T-helper 17 cell (primary cell): ENCODE results near the gene BTBD16. TPM values are rescaled to one million over a fixed set of nuclear protein-coding genes. Genes with fewer than 3 reads are reported as not detected.
A peak's percentile ranks its signal among the peaks of the same experiment; 100 is the strongest.

Source experiments
- ATAC-seq: fragments of 150-1000 bp; cut with Tn5 transposase; 2 replicates; pipeline ENCODE4 v1.10.0; 2021; ENCODE audit warnings: mild to moderate bottlenecking, moderate library complexity
- DNase-seq, 3 donors: peaks; one replicate each; pipeline versions ENCODE4 v3.0.0 to v3.0.0-alpha.2; 2020 to 2021
- H3K9me3 ChIP-seq: one replicate; pipeline ENCODE4 v1.7.0; 2013; ENCODE audit warnings: low read length, mild to moderate bottlenecking; ENCODE audit not compliant: control insufficient read depth, poor library complexity, severe bottlenecking
- H3K27ac Mint-ChIP-seq: one replicate; pipeline ENCODE4 v1.8.0; 2022; ENCODE audit warnings: mild to moderate bottlenecking, moderate library complexity, mixed read lengths
- H3K27me3 Mint-ChIP-seq: one replicate; pipeline ENCODE4 v1.8.0; 2022; ENCODE audit warnings: mixed read lengths
- H3K36me3 Mint-ChIP-seq: one replicate; pipeline ENCODE4 v1.8.0; 2022; ENCODE audit warnings: low read depth, mixed read lengths
- H3K4me1 Mint-ChIP-seq: one replicate; pipeline ENCODE4 v1.8.0; 2022; ENCODE audit warnings: mild to moderate bottlenecking, mixed read lengths
- H3K4me3 Mint-ChIP-seq: one replicate; pipeline ENCODE4 v1.8.0; 2022; ENCODE audit warnings: mild to moderate bottlenecking, moderate library complexity, mixed read lengths
- total RNA-seq, 4 donors: library from RNA in 2 of 4; stranded (reverse) in 2 of 4; gene quantifications; one replicate each; pipeline ENCODE4 v1.2.3 and lab custom pipeline; 2022 to 2026

Gene BTBD16
- total RNA-seq, 2 donors from 2014 or later, result not detected

- no peaks in the 10 kb centered on the region for H3K9me3 ChIP-seq
- ATAC-seq (no peak), DNase-seq (no peak)
- Mint-ChIP-seq H3K36me3 (peaks cover 3% of the 10 kb centered on the region), H3K4me3 (no peak overlapping the region), H3K27ac (no peak overlapping the region), H3K4me1 (peaks cover 5% of the 10 kb centered on the region), H3K27me3 (peaks cover 30% of the 10 kb centered on the region)
Measured at GRCh38 chr10:122307669-122308416, 36.7 kb downstream of the BTBD16 start.

- H3K27me3 Mint-ChIP-seq, result peaks cover 36% of the 10 kb centered on the region
- DNase-seq (no peak), ATAC-seq (no peak)
- no peak overlapping the region for H3K27ac Mint-ChIP-seq
- peaks cover 3% of the 10 kb centered on the region for H3K36me3 Mint-ChIP-seq
- H3K4me3 Mint-ChIP-seq, result no peak overlapping the region
- peaks cover 5% of the 10 kb centered on the region for H3K4me1 Mint-ChIP-seq
- no peaks in the 10 kb centered on the region for H3K9me3 ChIP-seq
Measured at GRCh38 chr10:122308417-122309141, 37.5 kb downstream of the BTBD16 start.

GRCh38 chr10:122310311-122311050 is 39.4 kb downstream of the BTBD16 start:
- DNase-seq (no peak), ATAC-seq (no peak)
- peaks cover 40% of the 10 kb centered on the region for H3K27me3 Mint-ChIP-seq
- H3K36me3 Mint-ChIP-seq, result peaks cover 3% of the 10 kb centered on the region
- no peak overlapping the region for H3K4me3 Mint-ChIP-seq
- H3K9me3 ChIP-seq, result no peaks in the 10 kb centered on the region
- peak overlapping the region; percentile 34 for H3K27ac Mint-ChIP-seq
- H3K4me1 Mint-ChIP-seq, result peaks cover 5% of the 10 kb centered on the region

- H3K36me3 Mint-ChIP-seq, result peaks cover 3% of the 10 kb centered on the region
- ATAC-seq (no peak), DNase-seq (no peak)
- peaks cover 43% of the 10 kb centered on the region for H3K27me3 Mint-ChIP-seq
- peaks cover 5% of the 10 kb centered on the region for H3K4me1 Mint-ChIP-seq
- H3K4me3 Mint-ChIP-seq, result no peak overlapping the region
- H3K9me3 ChIP-seq, result no peaks in the 10 kb centered on the region
- H3K27ac Mint-ChIP-seq, result no peak overlapping the region
Measured at GRCh38 chr10:122311051-122311410, 39.9 kb downstream of the BTBD16 start.

GRCh38 chr10:122311716-122312115 is 40.6 kb downstream of the BTBD16 start:
- Mint-ChIP-seq H3K4me1 (peaks cover 5% of the 10 kb centered on the region), H3K27me3 (peaks cover 47% of the 10 kb centered on the region), H3K36me3 (peaks cover 3% of the 10 kb centered on the region), H3K4me3 (no peak overlapping the region), H3K27ac (no peak overlapping the region)
- ATAC-seq (no peak), DNase-seq (no peak)
- H3K9me3 ChIP-seq, result no peaks in the 10 kb centered on the region

GRCh38 chr10:122316224-122316884 is 45.3 kb downstream of the BTBD16 start:
- peaks cover 31% of the 10 kb centered on the region for H3K27me3 Mint-ChIP-seq
- H3K9me3 ChIP-seq, result no peaks in the 10 kb centered on the region
- no peak for DNase-seq
- H3K36me3 Mint-ChIP-seq, result peaks cover 3% of the 10 kb centered on the region
- H3K4me1 Mint-ChIP-seq, result peaks cover under 1% of the 10 kb centered on the region
- no peak overlapping the region for H3K27ac Mint-ChIP-seq
- H3K4me3 Mint-ChIP-seq, result no peak overlapping the region
- ATAC-seq, result no peak

- no peaks in the 10 kb centered on the region for H3K9me3 ChIP-seq
- H3K27me3 Mint-ChIP-seq, result peaks cover 32% of the 10 kb centered on the region
- peaks cover 2% of the 10 kb centered on the region for H3K4me1 Mint-ChIP-seq
- DNase-seq, result no peak
- H3K4me3 Mint-ChIP-seq, result no peak overlapping the region
- no peak overlapping the region for H3K27ac Mint-ChIP-seq
- no peak for ATAC-seq
- H3K36me3 Mint-ChIP-seq, result peaks cover 5% of the 10 kb centered on the region
Measured at GRCh38 chr10:122321960-122322359, 50.9 kb downstream of the BTBD16 start.

GRCh38 chr10:122323189-122323588 is 52.1 kb downstream of the BTBD16 start:
- peaks cover 5% of the 10 kb centered on the region for H3K36me3 Mint-ChIP-seq
- peaks cover 2% of the 10 kb centered on the region for H3K4me1 Mint-ChIP-seq
- no peaks in the 10 kb centered on the region for H3K9me3 ChIP-seq
- H3K27me3 Mint-ChIP-seq, result peaks cover 38% of the 10 kb centered on the region
- H3K27ac Mint-ChIP-seq, result no peak overlapping the region
- DNase-seq (no peak), ATAC-seq (no peak)
- H3K4me3 Mint-ChIP-seq, result no peak overlapping the region

- DNase-seq (no peak), ATAC-seq (no peak)
- Mint-ChIP-seq H3K27ac (no peak overlapping the region), H3K4me3 (no peak overlapping the region), H3K36me3 (peaks cover 5% of the 10 kb centered on the region), H3K27me3 (peaks cover 42% of the 10 kb centered on the region), H3K4me1 (peaks cover 2% of the 10 kb centered on the region)
- no peaks in the 10 kb centered on the region for H3K9me3 ChIP-seq
Measured at GRCh38 chr10:122323941-122324675, 53.0 kb downstream of the BTBD16 start.

GRCh38 chr10:122325235-122325634 is 54.1 kb downstream of the BTBD16 start:
- no peak overlapping the region for H3K4me3 Mint-ChIP-seq
- DNase-seq (no peak), ATAC-seq (no peak)
- no peak overlapping the region for H3K27ac Mint-ChIP-seq
- H3K27me3 Mint-ChIP-seq, result peaks cover 53% of the 10 kb centered on the region
- H3K36me3 Mint-ChIP-seq, result peaks cover 5% of the 10 kb centered on the region
- H3K9me3 ChIP-seq, result no peaks in the 10 kb centered on the region
- H3K4me1 Mint-ChIP-seq, result peaks cover 2% of the 10 kb centered on the region

- H3K4me1 Mint-ChIP-seq, result peaks cover 2% of the 10 kb centered on the region
- peaks cover 5% of the 10 kb centered on the region for H3K36me3 Mint-ChIP-seq
- H3K4me3 Mint-ChIP-seq, result no peak overlapping the region
- H3K27ac Mint-ChIP-seq, result no peak overlapping the region
- H3K9me3 ChIP-seq, result no peaks in the 10 kb centered on the region
- H3K27me3 Mint-ChIP-seq, result peaks cover 61% of the 10 kb centered on the region
- ATAC-seq, result no peak
- DNase-seq, result no peak
Measured at GRCh38 chr10:122326385-122326784, 55.3 kb downstream of the BTBD16 start.

GRCh38 chr10:122326806-122327205 is 55.7 kb downstream of the BTBD16 start:
- Mint-ChIP-seq H3K27me3 (peaks cover 65% of the 10 kb centered on the region), H3K27ac (no peak overlapping the region)
- no peak for ATAC-seq

More at GRCh38 chr10:122326806-122327205, 55.7 kb downstream of the BTBD16 start:
- no peaks in the 10 kb centered on the region for H3K9me3 ChIP-seq
- Mint-ChIP-seq H3K4me1 (peaks cover 2% of the 10 kb centered on the region), H3K36me3 (peaks cover 5% of the 10 kb centered on the region), H3K4me3 (no peak overlapping the region)
- DNase-seq, result no peak
